Measurements from ENCODE around the gene CDH4. TPM values are rescaled to one million over a fixed set of nuclear protein-coding genes. Genes with fewer than 3 reads are reported as not detected.

CDH4 gene
- total and polyA plus RNA-seq, 2 of the 8 experiments (the other 6 are each of a cell fraction or from before 2014, with no cell fraction given) = 4.3 to 7.9 TPM

DNA sequence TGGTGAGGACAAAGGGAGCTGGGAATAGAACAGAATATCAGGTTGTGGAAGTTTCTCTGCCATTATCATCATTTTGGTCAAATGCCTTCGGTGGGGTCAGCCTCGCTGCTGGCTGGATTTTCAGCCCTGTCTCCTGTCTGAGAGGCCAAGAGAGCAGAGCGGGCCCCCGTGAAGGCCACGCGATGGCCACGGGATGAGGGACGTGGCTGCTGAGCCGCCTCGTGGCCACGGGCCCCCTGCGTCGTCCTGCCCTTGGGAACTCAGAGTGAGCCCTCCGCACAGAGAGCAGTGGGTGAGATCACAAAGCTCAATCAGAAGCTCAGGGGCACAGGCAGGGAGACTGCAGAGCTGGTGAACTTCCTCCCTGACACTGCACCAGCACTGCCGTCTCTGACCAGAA, 363.7 kb downstream of the CDH4 start (continued):
- TF ChIP-seq, protein P1, sequence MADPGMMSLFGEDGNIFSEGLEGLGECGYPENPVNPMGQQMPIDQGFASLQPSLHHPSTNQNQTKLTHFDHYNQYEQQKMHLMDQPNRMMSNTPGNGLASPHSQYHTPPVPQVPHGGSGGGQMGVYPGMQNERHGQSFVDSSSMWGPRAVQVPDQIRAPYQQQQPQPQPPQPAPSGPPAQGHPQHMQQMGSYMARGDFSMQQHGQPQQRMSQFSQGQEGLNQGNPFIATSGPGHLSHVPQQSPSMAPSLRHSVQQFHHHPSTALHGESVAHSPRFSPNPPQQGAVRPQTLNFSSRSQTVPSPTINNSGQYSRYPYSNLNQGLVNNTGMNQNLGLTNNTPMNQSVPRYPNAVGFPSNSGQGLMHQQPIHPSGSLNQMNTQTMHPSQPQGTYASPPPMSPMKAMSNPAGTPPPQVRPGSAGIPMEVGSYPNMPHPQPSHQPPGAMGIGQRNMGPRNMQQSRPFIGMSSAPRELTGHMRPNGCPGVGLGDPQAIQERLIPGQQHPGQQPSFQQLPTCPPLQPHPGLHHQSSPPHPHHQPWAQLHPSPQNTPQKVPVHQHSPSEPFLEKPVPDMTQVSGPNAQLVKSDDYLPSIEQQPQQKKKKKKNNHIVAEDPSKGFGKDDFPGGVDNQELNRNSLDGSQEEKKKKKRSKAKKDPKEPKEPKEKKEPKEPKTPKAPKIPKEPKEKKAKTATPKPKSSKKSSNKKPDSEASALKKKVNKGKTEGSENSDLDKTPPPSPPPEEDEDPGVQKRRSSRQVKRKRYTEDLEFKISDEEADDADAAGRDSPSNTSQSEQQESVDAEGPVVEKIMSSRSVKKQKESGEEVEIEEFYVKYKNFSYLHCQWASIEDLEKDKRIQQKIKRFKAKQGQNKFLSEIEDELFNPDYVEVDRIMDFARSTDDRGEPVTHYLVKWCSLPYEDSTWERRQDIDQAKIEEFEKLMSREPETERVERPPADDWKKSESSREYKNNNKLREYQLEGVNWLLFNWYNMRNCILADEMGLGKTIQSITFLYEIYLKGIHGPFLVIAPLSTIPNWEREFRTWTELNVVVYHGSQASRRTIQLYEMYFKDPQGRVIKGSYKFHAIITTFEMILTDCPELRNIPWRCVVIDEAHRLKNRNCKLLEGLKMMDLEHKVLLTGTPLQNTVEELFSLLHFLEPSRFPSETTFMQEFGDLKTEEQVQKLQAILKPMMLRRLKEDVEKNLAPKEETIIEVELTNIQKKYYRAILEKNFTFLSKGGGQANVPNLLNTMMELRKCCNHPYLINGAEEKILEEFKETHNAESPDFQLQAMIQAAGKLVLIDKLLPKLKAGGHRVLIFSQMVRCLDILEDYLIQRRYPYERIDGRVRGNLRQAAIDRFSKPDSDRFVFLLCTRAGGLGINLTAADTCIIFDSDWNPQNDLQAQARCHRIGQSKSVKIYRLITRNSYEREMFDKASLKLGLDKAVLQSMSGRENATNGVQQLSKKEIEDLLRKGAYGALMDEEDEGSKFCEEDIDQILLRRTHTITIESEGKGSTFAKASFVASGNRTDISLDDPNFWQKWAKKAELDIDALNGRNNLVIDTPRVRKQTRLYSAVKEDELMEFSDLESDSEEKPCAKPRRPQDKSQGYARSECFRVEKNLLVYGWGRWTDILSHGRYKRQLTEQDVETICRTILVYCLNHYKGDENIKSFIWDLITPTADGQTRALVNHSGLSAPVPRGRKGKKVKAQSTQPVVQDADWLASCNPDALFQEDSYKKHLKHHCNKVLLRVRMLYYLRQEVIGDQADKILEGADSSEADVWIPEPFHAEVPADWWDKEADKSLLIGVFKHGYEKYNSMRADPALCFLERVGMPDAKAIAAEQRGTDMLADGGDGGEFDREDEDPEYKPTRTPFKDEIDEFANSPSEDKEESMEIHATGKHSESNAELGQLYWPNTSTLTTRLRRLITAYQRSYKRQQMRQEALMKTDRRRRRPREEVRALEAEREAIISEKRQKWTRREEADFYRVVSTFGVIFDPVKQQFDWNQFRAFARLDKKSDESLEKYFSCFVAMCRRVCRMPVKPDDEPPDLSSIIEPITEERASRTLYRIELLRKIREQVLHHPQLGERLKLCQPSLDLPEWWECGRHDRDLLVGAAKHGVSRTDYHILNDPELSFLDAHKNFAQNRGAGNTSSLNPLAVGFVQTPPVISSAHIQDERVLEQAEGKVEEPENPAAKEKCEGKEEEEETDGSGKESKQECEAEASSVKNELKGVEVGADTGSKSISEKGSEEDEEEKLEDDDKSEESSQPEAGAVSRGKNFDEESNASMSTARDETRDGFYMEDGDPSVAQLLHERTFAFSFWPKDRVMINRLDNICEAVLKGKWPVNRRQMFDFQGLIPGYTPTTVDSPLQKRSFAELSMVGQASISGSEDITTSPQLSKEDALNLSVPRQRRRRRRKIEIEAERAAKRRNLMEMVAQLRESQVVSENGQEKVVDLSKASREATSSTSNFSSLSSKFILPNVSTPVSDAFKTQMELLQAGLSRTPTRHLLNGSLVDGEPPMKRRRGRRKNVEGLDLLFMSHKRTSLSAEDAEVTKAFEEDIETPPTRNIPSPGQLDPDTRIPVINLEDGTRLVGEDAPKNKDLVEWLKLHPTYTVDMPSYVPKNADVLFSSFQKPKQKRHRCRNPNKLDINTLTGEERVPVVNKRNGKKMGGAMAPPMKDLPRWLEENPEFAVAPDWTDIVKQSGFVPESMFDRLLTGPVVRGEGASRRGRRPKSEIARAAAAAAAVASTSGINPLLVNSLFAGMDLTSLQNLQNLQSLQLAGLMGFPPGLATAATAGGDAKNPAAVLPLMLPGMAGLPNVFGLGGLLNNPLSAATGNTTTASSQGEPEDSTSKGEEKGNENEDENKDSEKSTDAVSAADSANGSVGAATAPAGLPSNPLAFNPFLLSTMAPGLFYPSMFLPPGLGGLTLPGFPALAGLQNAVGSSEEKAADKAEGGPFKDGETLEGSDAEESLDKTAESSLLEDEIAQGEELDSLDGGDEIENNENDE (IDR thresholded peaks at IDR 0.05; ENCODE audit: insufficient replicate concordance, low read length) = no peak
- TF ChIP-seq, protein P2, sequence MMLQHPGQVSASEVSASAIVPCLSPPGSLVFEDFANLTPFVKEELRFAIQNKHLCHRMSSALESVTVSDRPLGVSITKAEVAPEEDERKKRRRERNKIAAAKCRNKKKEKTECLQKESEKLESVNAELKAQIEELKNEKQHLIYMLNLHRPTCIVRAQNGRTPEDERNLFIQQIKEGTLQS (IDR thresholded peaks at IDR 0.05; ENCODE audit: insufficient read depth, low read depth, low read length) = no peak
- TF ChIP-seq NANOG (IDR thresholded peaks at IDR 0.05; ENCODE audit: insufficient read depth, low read depth, low read length, poor library complexity, severe bottlenecking) = no peak
- no peak for TF ChIP-seq SIX5 (IDR thresholded peaks at IDR 0.05; ENCODE audit: low read depth, low read length)
- no peak for TF ChIP-seq FOSL1 (IDR thresholded peaks at IDR 0.05; ENCODE audit: insufficient read depth, low read depth, low read length)
- no peak for TF ChIP-seq HDAC2 (IDR thresholded peaks at IDR 0.05; ENCODE audit: borderline replicate concordance in 1 of 2, low read depth in 2 of 2, low read length in 2 of 2)
- no peak for TF ChIP-seq SIRT6 (IDR thresholded peaks at IDR 0.05; ENCODE audit: low read length)
- TF ChIP-seq TAF1 (IDR thresholded peaks at IDR 0.05; ENCODE audit: low read depth, low read length) = no peak
- no peak for TF ChIP-seq TEAD4 (IDR thresholded peaks at IDR 0.05; ENCODE audit: low read depth, low read length)
- TF ChIP-seq TCF12 (IDR thresholded peaks at IDR 0.05; ENCODE audit: low read depth, low read length) = no peak

Measured in H1 (cell line).